Tibial artery (tissue), 4 donors: Measurements from ENCODE around the gene ST6GALNAC2.

Source experiments
- DNase-seq, 2 donors: peaks; one replicate each; pipeline ENCODE4 v3.0.0-alpha.2; 2019
- H3K27ac ChIP-seq, 2 donors: fragments of 200-600 bp; sonication (generic) in 1 of 2; 1 replicate in 1 of 2; 2 replicates in 1 of 2; pipeline ENCODE4 v1.5.1; 2018 to 2019; ENCODE audit warnings: mild to moderate bottlenecking in 1 of 2
- H3K27me3 ChIP-seq, 2 donors: fragments of 200-600 bp; sonication (generic) in 1 of 2; one replicate each; pipeline versions ENCODE4 v1.5.1 to v1.6.0; 2016 to 2019
- H3K36me3 ChIP-seq, 3 donors: fragments of 200-600 bp; sonication (generic) in 2 of 3; one replicate each; pipeline ENCODE4 v1.5.1; 2016 to 2019; ENCODE audit warnings: mild to moderate bottlenecking in 2 of 3
- H3K4me1 ChIP-seq, 4 donors: fragments of 200-600 bp; sonication (generic) in 2 of 4; 1 replicate in 3 of 4; 2 replicates in 1 of 4; pipeline ENCODE4 v1.5.1; 2016 to 2019
- H3K4me3 ChIP-seq, 2 donors: fragments of 200-600 bp; sonication (generic) in 1 of 2; 1 replicate in 1 of 2; 2 replicates in 1 of 2; pipeline ENCODE4 v1.5.1; 2018 to 2019; ENCODE audit warnings: mild to moderate bottlenecking in 2 of 2
- H3K9me3 ChIP-seq, 3 donors: fragments of 200-600 bp; sonication (generic) in 1 of 3; one replicate each; pipeline ENCODE4 v1.5.1; 2016 to 2019
- CTCF ChIP-seq, 2 experiments: fragments of 200-600 bp in 1 of 2; fragments of 450-650 bp in 1 of 2; IDR thresholded peaks; one replicate each; pipeline ENCODE4 v1.5.1; 2017 to 2019; ENCODE audit warnings: antibody characterized with exemption in 2 of 2, mild to moderate bottlenecking in 1 of 2, moderate library complexity in 1 of 2
- intact Hi-C: fragments of 100-400 bp; cut with DNase I; formaldehyde crosslinking; loops from one replicate; pipeline ENCODE4 v1.15.0; 2023; ENCODE audit warnings: low total_unique reads

ST6GALNAC2 gene

GRCh38 chr17:76585649-76586593 lies at the start of gene ST6GALNAC2:
Gene ST6GALNAC2, minus strand, starts transcription at chr17:76585860. Its CDS starts 52 bp downstream, at chr17:76585808.
- Histone ChIP-seq H3K4me3 (peak within 1 kb of the TSS; percentile 46 to 63), H3K9me3 (no peaks in the 10 kb centered on the region), H3K27me3 (peaks cover 0 to 54% of the 10 kb centered on the region in 2 donors), H3K27ac (no peak within 1 kb of the TSS), H3K4me1 (peaks cover 4 to 25% (median 19%) of the 10 kb centered on the region in 4 donors), H3K36me3 (no peaks in the 10 kb centered on the region)
- TF ChIP-seq CTCF (IDR thresholded peaks at IDR 0.05) = peak in 1 of 2 experiments; percentile 31
- peak; percentile 41 to 73 for DNase-seq
- intact Hi-C loops = no loop called here

- no peak for DNase-seq
- H3K4me3 ChIP-seq = no peak overlapping the region
- H3K9me3 ChIP-seq = no peaks in the 10 kb centered on the region
- no peak for TF ChIP-seq CTCF (IDR thresholded peaks at IDR 0.05)
- peaks cover 0 to 16% of the 10 kb centered on the region in 2 donors for H3K27me3 ChIP-seq
- no peaks in the 10 kb centered on the region for H3K36me3 ChIP-seq
- H3K27ac ChIP-seq = no peak overlapping the region
- intact Hi-C loops = no loop called here
- no peaks in the 10 kb centered on the region for H3K4me1 ChIP-seq
Measured at GRCh38 chr17:76635039-76635438, 49.4 kb upstream of the ST6GALNAC2 start.

GRCh38 chr17:76633628-76634328 lies 48.1 kb upstream of the ST6GALNAC2 start:
- Histone ChIP-seq H3K4me1 (no peaks in the 10 kb centered on the region), H3K4me3 (no peak overlapping the region), H3K36me3 (no peaks in the 10 kb centered on the region), H3K27me3 (peaks cover 0 to 20% of the 10 kb centered on the region in 2 donors), H3K27ac (no peak overlapping the region), H3K9me3 (no peaks in the 10 kb centered on the region)
- TF ChIP-seq CTCF (IDR thresholded peaks at IDR 0.05) = no peak
- intact Hi-C loops = no loop called here
- DNase-seq = no peak

GRCh38 chr17:76631821-76632565 lies 46.3 kb upstream of the ST6GALNAC2 start:
- intact Hi-C loops = no loop called here
- no peak for TF ChIP-seq CTCF (IDR thresholded peaks at IDR 0.05)
- H3K9me3 ChIP-seq = no peaks in the 10 kb centered on the region
- H3K27ac ChIP-seq = no peak overlapping the region
- no peaks in the 10 kb centered on the region for H3K4me1 ChIP-seq
- H3K36me3 ChIP-seq = no peaks in the 10 kb centered on the region
- H3K27me3 ChIP-seq = peaks cover 0 to 32% of the 10 kb centered on the region in 2 donors
- no peak for DNase-seq
- H3K4me3 ChIP-seq = no peak overlapping the region

GRCh38 chr17:76630151-76630550 lies 44.5 kb upstream of the ST6GALNAC2 start:
- Histone ChIP-seq H3K27ac (no peak overlapping the region), H3K4me3 (no peak overlapping the region), H3K9me3 (no peaks in the 10 kb centered on the region), H3K4me1 (no peaks in the 10 kb centered on the region), H3K36me3 (no peaks in the 10 kb centered on the region), H3K27me3 (peaks cover 0 to 45% of the 10 kb centered on the region in 2 donors)
- no peak for TF ChIP-seq CTCF (IDR thresholded peaks at IDR 0.05)
- DNase-seq = no peak
- intact Hi-C loops = no loop called here
